ENCODE results near the gene EGFL6.

GRCh38 chrX:13649838-13650237 is 80.4 kb downstream of the EGFL6 start:
- TF ChIP-seq, protein P1, sequence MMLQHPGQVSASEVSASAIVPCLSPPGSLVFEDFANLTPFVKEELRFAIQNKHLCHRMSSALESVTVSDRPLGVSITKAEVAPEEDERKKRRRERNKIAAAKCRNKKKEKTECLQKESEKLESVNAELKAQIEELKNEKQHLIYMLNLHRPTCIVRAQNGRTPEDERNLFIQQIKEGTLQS (IDR thresholded peaks at IDR 0.05) = no peak
- no peak for TF ChIP-seq CTCF (IDR thresholded peaks at IDR 0.05; ENCODE audit: low read depth, low read length, missing input control)
- TF ChIP-seq REST (IDR thresholded peaks at IDR 0.05) = no peak
- no peak for TF ChIP-seq GABPA (IDR thresholded peaks at IDR 0.05 in 1 of 2, conservative IDR thresholded peaks at IDR 0.05 in 1 of 2)
- no peak for TF ChIP-seq SP1 (IDR thresholded peaks at IDR 0.05)
- no peak for TF ChIP-seq JUND (IDR thresholded peaks at IDR 0.05)
- TF ChIP-seq TAF1 (conservative IDR thresholded peaks at IDR 0.05) = no peak
- no peak for TF ChIP-seq ZBTB33 (IDR thresholded peaks at IDR 0.05)
- no peak for TF ChIP-seq YY1 (IDR thresholded peaks at IDR 0.05)
- TF ChIP-seq RXRA (IDR thresholded peaks at IDR 0.05) = no peak
- TF ChIP-seq, protein P2, sequence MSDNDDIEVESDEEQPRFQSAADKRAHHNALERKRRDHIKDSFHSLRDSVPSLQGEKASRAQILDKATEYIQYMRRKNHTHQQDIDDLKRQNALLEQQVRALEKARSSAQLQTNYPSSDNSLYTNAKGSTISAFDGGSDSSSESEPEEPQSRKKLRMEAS (IDR thresholded peaks at IDR 0.05) = no peak
- TF ChIP-seq FOXA1 (IDR thresholded peaks at IDR 0.05) = no peak
